CD8-positive, alpha-beta memory T cell (primary cell): ENCODE measurements around the gene PRR18. TPM values are rescaled to one million over a fixed set of nuclear protein-coding genes. Genes with fewer than 3 reads are reported as not detected.
A peak's percentile ranks its signal among the peaks of the same experiment; 100 is the strongest.

ENCODE experiments used
- CTCF ChIA-PET: fragments of 350-600 bp; sonication (Branson Sonifier 250); formaldehyde crosslinking; loops from one replicate; lab custom pipeline; 2021; ENCODE audit warnings: antibody characterized with exemption; lab: Charles Lee
- POLR2A ChIA-PET: fragments of 350-600 bp; sonication (Branson Sonifier 250); formaldehyde crosslinking; loops from one replicate; lab custom pipeline; 2021; ENCODE audit warnings: antibody characterized with exemption; lab: Charles Lee
- DNase-seq, 5 donors: peaks; one replicate each; pipeline versions ENCODE4 v3.0.0 to v3.0.0-alpha.2; 2020 to 2022; ENCODE audit warnings: mixed read lengths in 1 of 5
- H3K27ac ChIP-seq: one replicate; pipeline ENCODE4 v1.7.0; 2013; ENCODE audit warnings: low read depth, mild to moderate bottlenecking, low read length, moderate library complexity
- H3K27me3 ChIP-seq: 2 replicates; pipeline ENCODE4 v1.7.0; 2013; ENCODE audit warnings: low read length, mild to moderate bottlenecking; ENCODE audit not compliant: insufficient read depth, poor library complexity, severe bottlenecking
- H3K36me3 ChIP-seq: 2 replicates; pipeline ENCODE4 v1.7.0; 2013; ENCODE audit warnings: mild to moderate bottlenecking, low read length, moderate library complexity; ENCODE audit not compliant: insufficient read depth
- H3K4me1 ChIP-seq: 2 replicates; pipeline ENCODE4 v1.7.0; 2013; ENCODE audit warnings: mild to moderate bottlenecking, low read length, moderate library complexity; ENCODE audit not compliant: insufficient read depth
- H3K4me3 ChIP-seq: 2 replicates; pipeline ENCODE4 v1.7.0; 2013; ENCODE audit warnings: mild to moderate bottlenecking, low read length
- H3K9me3 ChIP-seq: 2 replicates; pipeline ENCODE4 v1.7.0; 2013; ENCODE audit warnings: mild to moderate bottlenecking, low read length
- H3K27ac Mint-ChIP-seq, 8 donors: one replicate each; pipeline ENCODE4 v1.8.0; 2020 to 2021; ENCODE audit warnings: mixed read lengths in 8 of 8, mild to moderate bottlenecking in 6 of 8, inconsistent platforms in 3 of 8, moderate library complexity in 3 of 8
- H3K27me3 Mint-ChIP-seq, 2 donors: one replicate each; pipeline ENCODE4 v1.8.0; 2020 to 2021; ENCODE audit warnings: mixed read lengths in 2 of 2, mild to moderate bottlenecking in 1 of 2, moderate library complexity in 1 of 2
- H3K36me3 Mint-ChIP-seq, 3 donors: one replicate each; pipeline ENCODE4 v1.8.0; 2020 to 2021; ENCODE audit warnings: mixed read lengths in 3 of 3, inconsistent platforms in 1 of 3, mild to moderate bottlenecking in 1 of 3
- H3K4me1 Mint-ChIP-seq, 3 donors: one replicate each; pipeline ENCODE4 v1.8.0; 2020 to 2021; ENCODE audit warnings: mixed read lengths in 3 of 3, inconsistent platforms in 1 of 3, mild to moderate bottlenecking in 1 of 3
- H3K4me3 Mint-ChIP-seq, 7 donors: one replicate each; pipeline ENCODE4 v1.8.0; 2020 to 2021; ENCODE audit warnings: mixed read lengths in 7 of 7, mild to moderate bottlenecking in 6 of 7, moderate library complexity in 4 of 7, inconsistent platforms in 2 of 7
- H3K9me3 Mint-ChIP-seq, 5 donors: one replicate each; pipeline ENCODE4 v1.8.0; 2020 to 2022; ENCODE audit warnings: mixed read lengths in 5 of 5, mild to moderate bottlenecking in 3 of 5, moderate library complexity in 2 of 5, inconsistent platforms in 1 of 5
- polyA plus RNA-seq: library from polyadenylated mRNA; unstranded; fragments of 300-500 nt; fragmentation: Illumina TruSeq; gene quantifications from one replicate; pipeline ENCODE4 v1.2.3, GENCODE V29; 2021
- total RNA-seq, 2 experiments: library from RNA; stranded (reverse); gene quantifications; one replicate each; pipeline ENCODE4 v1.2.3, GENCODE V29; 2021

The PRR18 gene
- total and polyA plus RNA-seq, 3 experiments from 2014 or later, result 0.07 to 0.09 TPM; not detected in 1

- Mint-ChIP-seq H3K4me3 (no peak overlapping the region), H3K9me3 (no peaks in the 10 kb centered on the region), H3K27ac (peak overlapping the region in 1 of 8 donors; percentile 10), H3K36me3 (no peaks in the 10 kb centered on the region), H3K27me3 (peaks cover 30 to 75% of the 10 kb centered on the region in 2 donors), H3K4me1 (peaks cover 0 to 4% (median 0%) of the 10 kb centered on the region in 3 donors)
- Histone ChIP-seq H3K36me3 (no peaks in the 10 kb centered on the region), H3K4me3 (no peak overlapping the region), H3K27me3 (peaks cover 7% of the 10 kb centered on the region), H3K4me1 (no peaks in the 10 kb centered on the region), H3K9me3 (no peaks in the 10 kb centered on the region), H3K27ac (no peak overlapping the region)
- DNase-seq, result no peak
- POLR2A ChIA-PET, result no interaction called here
- CTCF ChIA-PET, result interaction anchor here (1.2 to 1.4 kb wide), 2 partner anchors 9 to 80 kb away, joined by 4 read pairs; no protein-coding TSS in a partner anchor
Observed at GRCh38 chr6:166301611-166302529, 6.3 kb downstream of the PRR18 start.

GRCh38 chr6:166300357-166300987 lies 7.7 kb downstream of the PRR18 start:
- POLR2A ChIA-PET, result no interaction called here
- CTCF ChIA-PET, result interaction anchor here (0.7 to 1.4 kb wide), 3 partner anchors 10 to 162 kb away, joined by 4 read pairs; no protein-coding TSS in a partner anchor

GRCh38 chr6:166297606-166298005 lies 10.6 kb downstream of the PRR18 start:
- H3K36me3 ChIP-seq, result no peaks in the 10 kb centered on the region
- no peak overlapping the region for H3K4me3 ChIP-seq
- no peaks in the 10 kb centered on the region for H3K4me1 Mint-ChIP-seq
- H3K27me3 Mint-ChIP-seq, result peaks cover 19 to 53% of the 10 kb centered on the region in 2 donors
- peaks cover 3% of the 10 kb centered on the region for H3K27me3 ChIP-seq
- H3K9me3 Mint-ChIP-seq, result no peaks in the 10 kb centered on the region
- no peaks in the 10 kb centered on the region for H3K9me3 ChIP-seq
- no peaks in the 10 kb centered on the region for H3K36me3 Mint-ChIP-seq
- H3K4me1 ChIP-seq, result no peaks in the 10 kb centered on the region
- POLR2A ChIA-PET, result no interaction called here
- H3K27ac Mint-ChIP-seq, result no peak overlapping the region
- H3K27ac ChIP-seq, result no peak overlapping the region
- CTCF ChIA-PET, result no interaction called here
- no peak for DNase-seq
- no peak overlapping the region for H3K4me3 Mint-ChIP-seq

More at GRCh38 chr6:166300357-166300987, 7.7 kb downstream of the PRR18 start:
- Mint-ChIP-seq H3K4me1 (no peaks in the 10 kb centered on the region), H3K4me3 (peak overlapping the region in 1 of 7 donors; percentile 11), H3K27me3 (peaks cover 21 to 68% of the 10 kb centered on the region in 2 donors), H3K27ac (no peak overlapping the region), H3K9me3 (no peaks in the 10 kb centered on the region), H3K36me3 (no peaks in the 10 kb centered on the region)
- Histone ChIP-seq H3K9me3 (no peaks in the 10 kb centered on the region), H3K4me3 (no peak overlapping the region), H3K4me1 (no peaks in the 10 kb centered on the region), H3K27ac (no peak overlapping the region), H3K36me3 (no peaks in the 10 kb centered on the region), H3K27me3 (no peaks in the 10 kb centered on the region)
- no peak for DNase-seq

GRCh38 chr6:166296035-166296883 lies 11.9 kb downstream of the PRR18 start:
- no peaks in the 10 kb centered on the region for H3K9me3 ChIP-seq
- ChIA-PET POLR2A (no interaction called here), CTCF (interaction anchor here (0.7 kb wide), 1 partner anchor 44 kb away, joined by 3 read pairs; no protein-coding TSS in a partner anchor)
- no peaks in the 10 kb centered on the region for H3K4me1 ChIP-seq
- Mint-ChIP-seq H3K9me3 (no peaks in the 10 kb centered on the region), H3K4me1 (no peaks in the 10 kb centered on the region), H3K27ac (no peak overlapping the region), H3K36me3 (no peaks in the 10 kb centered on the region), H3K27me3 (peaks cover 12 to 51% of the 10 kb centered on the region in 2 donors), H3K4me3 (no peak overlapping the region)
- H3K4me3 ChIP-seq, result no peak overlapping the region
- no peak for DNase-seq
- H3K36me3 ChIP-seq, result no peaks in the 10 kb centered on the region
- no peak overlapping the region for H3K27ac ChIP-seq
- H3K27me3 ChIP-seq, result peaks cover 3% of the 10 kb centered on the region

- CTCF ChIA-PET, result interaction anchor here (0.7 to 1.7 kb wide), 4 partner anchors 9 to 107 kb away, joined by 3 read pairs; no protein-coding TSS in a partner anchor
- Histone ChIP-seq H3K36me3 (no peaks in the 10 kb centered on the region), H3K27ac (no peak overlapping the region), H3K4me3 (no peak overlapping the region), H3K27me3 (peaks cover 3% of the 10 kb centered on the region), H3K4me1 (no peaks in the 10 kb centered on the region), H3K9me3 (no peaks in the 10 kb centered on the region)
- peak overlapping the region in 1 of 8 donors; percentile 15 for H3K27ac Mint-ChIP-seq
- POLR2A ChIA-PET, result no interaction called here
- H3K27me3 Mint-ChIP-seq, result peaks cover 6 to 37% of the 10 kb centered on the region in 2 donors
- no peaks in the 10 kb centered on the region for H3K36me3 Mint-ChIP-seq
- H3K4me3 Mint-ChIP-seq, result no peak overlapping the region
- no peaks in the 10 kb centered on the region for H3K9me3 Mint-ChIP-seq
- no peak for DNase-seq
- H3K4me1 Mint-ChIP-seq, result no peaks in the 10 kb centered on the region
Observed at GRCh38 chr6:166293731-166294584, 14.2 kb downstream of the PRR18 start.

GRCh38 chr6:166289207-166290060 lies 18.8 kb downstream of the PRR18 start:
- CTCF ChIA-PET, result no interaction called here
- Mint-ChIP-seq H3K36me3 (no peaks in the 10 kb centered on the region), H3K9me3 (no peaks in the 10 kb centered on the region), H3K27me3 (peaks cover 6 to 33% of the 10 kb centered on the region in 2 donors), H3K4me3 (no peak overlapping the region), H3K4me1 (peaks cover 0 to 1% (median 0%) of the 10 kb centered on the region in 3 donors), H3K27ac (peak overlapping the region in 1 of 8 donors; percentile 51)
- Histone ChIP-seq H3K9me3 (no peaks in the 10 kb centered on the region), H3K4me3 (no peak overlapping the region), H3K36me3 (no peaks in the 10 kb centered on the region), H3K4me1 (no peaks in the 10 kb centered on the region), H3K27ac (no peak overlapping the region), H3K27me3 (peaks cover 3% of the 10 kb centered on the region)
- no peak for DNase-seq
- POLR2A ChIA-PET, result no interaction called here
